Ammon's horn (tissue), 1 donor: ENCODE measurements around the gene DNAAF5.

Experiments used
- DNase-seq: peaks from one replicate; pipeline ENCODE4 v3.0.0-alpha.2; 2016; ENCODE audit warnings: low spot score

The DNAAF5 gene

DNA sequence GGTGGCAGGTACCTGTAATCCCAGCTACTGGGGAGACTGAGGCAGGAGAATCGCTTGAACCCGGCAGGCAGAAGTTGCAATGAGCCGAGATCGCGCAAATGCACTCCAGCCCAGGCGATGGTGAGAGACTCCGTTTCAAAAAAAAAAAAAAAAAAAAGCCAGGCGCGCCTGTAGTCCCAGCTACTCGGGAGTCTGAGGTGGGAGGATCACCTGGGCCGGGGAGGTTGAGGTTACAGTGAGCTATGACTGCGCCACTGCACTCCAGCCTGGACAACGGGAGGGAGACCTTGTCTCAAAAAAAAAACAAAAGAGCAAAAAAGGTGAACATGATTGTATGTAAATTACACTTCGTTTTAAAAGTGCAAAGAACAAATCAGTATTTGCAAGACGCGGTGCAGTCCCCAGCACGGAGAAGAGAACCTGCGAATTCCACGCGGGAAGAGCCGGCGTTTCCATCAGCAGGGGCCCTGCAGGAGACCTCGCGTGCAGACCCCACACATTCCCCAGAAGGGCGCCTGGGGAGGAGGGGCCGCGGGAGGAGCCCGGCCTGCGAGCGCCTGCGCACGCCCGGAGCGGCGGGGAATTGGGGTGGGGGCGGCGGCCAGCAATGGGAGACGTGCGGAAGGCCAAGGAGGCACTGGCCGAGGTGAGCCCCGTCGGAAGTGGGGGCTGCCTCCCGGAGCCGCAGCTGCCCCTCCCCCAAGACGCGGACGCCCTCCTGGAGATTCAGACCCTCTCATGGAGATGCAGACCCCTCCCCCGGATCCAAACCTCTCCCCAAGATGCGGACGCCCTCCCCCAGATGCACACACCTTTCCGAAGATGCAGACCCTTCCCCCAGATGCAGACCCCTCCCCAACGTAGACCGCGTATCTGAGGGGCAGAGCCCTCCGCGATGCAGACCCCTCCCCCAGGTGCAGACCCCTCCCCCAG is 89.1 kb downstream of the DNAAF5 start:
- no peak for DNase-seq

DNA sequence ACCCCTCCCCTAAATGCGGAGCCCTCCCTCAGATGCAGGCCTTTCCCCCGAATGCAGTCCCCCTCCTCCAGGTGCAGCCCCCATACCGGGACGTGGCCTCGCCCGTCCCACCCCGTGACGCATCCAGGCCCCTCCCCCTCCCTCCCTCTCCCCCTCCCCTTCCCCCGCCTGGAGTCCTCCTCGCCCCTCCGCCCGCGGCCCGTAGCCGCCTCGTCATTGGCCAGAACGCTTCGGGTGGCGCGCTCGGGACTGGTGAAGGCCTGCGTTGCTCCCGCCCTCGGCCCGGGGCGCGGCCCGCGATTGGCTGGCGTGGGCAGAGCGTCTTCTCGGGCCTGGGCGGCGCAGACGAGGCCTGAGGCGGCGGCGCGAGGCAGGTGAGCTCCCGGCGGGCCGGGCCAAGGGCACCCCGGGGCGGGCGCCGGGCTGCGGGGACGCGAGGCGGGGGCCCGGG is 89.8 kb downstream of the DNAAF5 start:
- peak; percentile 98 for DNase-seq

DNA sequence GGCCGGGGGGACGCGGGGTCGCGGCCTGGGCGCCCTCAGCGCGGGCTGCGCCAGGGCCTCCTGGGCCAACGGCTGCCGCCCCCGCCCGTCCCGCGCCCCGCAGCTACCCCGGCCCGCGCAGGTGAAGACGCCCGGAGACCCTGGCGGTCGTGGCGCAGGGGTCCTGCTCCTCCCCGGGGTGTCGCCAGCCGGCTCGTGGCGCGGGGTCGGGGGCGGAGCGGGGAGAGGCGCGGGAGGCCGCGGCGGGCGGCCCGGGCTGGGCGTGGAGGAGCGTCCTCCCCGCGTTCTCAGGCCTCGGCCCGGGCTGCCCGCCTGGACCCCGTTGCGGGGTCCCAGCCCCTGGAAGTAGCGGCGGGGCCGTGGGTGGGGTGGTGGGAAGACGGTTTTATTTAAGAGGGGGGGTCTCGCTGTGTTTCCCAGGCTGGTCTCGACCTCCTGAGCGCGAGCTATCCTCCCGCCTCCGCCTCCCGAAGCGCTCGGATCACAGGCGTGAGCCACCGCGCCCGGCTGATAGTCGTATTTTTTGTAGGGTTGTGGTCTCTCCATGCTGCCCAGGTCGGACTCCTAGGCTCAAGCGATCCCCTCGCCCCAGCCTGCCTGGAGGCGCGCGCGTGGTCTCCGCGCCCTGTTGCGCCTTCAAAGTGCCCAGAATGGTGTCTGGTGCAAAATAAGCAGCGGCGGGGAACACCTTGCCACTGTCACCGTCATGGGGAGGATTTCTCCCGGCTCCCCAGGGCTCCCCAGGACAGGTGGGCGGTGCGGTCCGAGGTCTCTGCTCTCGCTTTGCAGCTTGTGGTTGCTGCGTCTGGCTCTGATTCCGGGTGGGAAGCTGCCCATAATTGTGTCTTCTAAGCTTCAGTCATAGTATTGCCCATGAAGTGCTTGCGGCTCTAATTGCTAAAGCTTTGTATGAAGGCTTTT is 90.5 kb downstream of the DNAAF5 start:
- DNase-seq: no peak

GRCh38 chr7:818031-818699 is 91.7 kb downstream of the DNAAF5 start:
- no peak for DNase-seq

DNA sequence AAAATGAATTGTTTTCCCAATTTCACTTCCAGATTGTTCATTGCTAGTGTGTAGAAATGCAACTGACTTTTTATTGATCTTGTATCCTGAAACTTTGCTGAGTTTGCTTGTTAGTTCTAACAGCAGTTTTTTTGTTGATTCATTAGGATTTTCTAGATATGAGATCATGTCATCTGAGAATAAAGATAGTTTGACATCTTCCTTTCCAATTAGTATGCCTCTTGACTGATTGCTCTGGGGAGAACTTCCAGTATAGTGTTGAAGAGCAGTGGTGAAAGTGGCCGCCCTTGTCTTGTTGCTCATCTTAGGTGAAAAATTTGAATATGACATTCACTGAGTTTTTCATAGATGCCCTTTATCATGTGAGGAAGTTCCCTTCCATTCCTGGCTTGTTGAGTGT is 93.8 kb downstream of the DNAAF5 start:
- DNase-seq: no peak

DNA sequence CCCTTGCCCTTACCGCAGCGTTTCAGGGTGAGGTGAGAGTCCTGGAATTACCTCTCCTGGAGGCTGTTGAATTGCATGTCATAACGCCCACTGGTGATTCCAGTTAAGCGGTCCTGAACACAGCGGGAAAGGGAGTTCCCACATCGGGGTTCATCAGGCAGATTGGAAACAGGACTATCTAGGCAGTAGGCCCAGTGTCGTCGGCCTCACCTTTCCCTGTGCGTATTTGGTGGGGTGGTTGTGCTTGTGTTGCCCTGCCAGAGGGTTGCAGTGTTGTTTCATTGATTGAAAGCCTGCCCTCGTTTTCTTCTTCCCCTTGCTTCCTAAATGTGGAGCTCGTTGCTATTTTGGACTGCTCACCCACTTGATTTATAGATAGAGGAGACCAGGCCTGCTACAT is 95.2 kb downstream of the DNAAF5 start:
- no peak for DNase-seq

- no peak for DNase-seq
These were observed 96.3 kb downstream of the DNAAF5 start for GRCh38 chr7:822692-823276.

DNA sequence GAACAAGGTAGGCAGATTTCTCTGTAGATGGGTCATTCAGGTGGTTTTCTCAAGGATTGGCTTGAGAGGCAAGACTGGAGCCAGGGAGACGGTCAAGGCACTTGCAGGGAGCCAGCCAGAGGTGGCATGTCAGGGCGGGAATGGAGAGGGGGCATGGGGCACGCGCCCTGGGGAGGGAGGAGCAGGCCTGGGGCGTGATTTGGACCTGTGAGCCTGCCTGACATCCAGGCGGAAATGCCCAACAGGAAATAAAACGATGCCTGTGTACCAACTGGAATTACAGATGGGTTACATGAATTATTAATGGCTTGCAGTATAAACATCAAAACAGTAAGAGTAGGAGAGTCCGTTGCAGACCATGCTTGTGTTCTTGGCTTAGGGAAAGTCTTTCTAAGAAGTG is 97.2 kb downstream of the DNAAF5 start:
- DNase-seq: no peak

DNA sequence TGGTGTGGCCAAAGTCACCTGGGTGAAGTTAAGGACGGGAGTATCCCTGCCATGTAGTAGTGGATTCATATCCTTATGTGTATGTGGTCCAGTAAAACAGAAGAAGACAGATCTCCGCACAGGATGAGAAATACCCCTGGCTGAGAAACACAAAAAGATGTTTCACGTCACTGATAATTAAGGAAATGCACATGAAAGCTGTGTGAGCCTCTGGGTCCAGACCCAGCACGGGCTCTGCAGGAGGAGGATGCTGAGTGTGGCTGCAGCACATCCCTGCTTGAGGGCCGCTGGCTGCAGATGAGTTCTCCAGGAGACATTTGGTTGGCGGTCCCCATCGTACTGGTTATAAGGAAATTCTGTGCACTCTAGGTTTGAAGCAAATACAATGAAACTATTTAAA is 97.6 kb downstream of the DNAAF5 start:
- no peak for DNase-seq

- no peak for DNase-seq
These were observed 98.2 kb downstream of the DNAAF5 start for GRCh38 chr7:824664-825063.

DNA sequence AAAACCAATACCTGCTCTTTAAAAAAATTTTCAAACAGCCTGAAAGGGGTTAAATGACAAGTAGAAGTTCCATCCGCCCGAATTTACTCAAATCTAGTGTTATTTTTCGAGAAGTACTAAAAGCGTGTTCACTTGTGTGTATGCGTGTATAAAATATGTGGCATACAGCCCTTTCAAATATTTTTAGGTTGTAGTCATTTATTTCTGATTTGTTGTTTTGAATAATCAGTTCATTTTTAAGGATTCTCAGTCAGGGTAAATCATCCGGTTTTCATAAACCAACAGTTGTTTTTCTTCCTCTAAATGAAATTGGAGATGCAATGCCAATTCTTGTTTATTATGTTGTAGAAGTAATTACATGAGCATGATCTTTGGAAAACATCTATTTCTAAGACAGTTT is 98.9 kb downstream of the DNAAF5 start:
- DNase-seq: no peak

DNA sequence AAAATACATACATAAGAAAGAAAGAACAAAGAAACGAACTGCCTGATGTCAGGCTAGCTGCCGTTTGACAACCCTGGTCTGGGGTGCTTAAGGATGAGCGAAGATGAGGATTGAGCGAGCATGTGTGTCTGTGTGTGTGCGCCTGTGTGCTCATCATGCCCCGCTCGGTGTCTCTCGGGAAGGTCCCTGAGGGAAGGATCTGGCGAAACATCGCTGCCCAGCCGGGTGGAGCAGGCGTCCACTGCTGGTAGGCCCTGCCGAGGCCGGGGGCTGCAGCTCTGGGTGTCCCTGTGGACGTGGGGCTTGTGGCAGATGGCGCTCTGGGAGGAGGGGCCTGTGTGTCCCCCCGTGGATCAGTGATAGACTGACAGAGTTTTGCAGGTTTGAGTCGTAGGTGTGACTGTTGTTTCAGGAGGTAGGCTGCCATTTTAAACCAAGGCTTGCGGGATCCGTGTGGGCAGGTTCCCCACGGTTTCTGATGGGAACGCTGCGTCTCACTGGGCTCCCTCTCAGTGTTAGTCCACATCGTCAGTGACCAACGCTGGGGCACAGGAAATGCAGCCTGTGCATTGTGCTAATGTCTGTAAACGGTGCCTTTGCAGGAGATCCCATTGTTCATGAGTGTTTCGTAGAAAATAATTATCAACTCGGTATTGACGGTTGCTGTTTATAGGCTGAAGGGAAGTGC is 99.9 kb downstream of the DNAAF5 start:
- no peak for DNase-seq

DNA sequence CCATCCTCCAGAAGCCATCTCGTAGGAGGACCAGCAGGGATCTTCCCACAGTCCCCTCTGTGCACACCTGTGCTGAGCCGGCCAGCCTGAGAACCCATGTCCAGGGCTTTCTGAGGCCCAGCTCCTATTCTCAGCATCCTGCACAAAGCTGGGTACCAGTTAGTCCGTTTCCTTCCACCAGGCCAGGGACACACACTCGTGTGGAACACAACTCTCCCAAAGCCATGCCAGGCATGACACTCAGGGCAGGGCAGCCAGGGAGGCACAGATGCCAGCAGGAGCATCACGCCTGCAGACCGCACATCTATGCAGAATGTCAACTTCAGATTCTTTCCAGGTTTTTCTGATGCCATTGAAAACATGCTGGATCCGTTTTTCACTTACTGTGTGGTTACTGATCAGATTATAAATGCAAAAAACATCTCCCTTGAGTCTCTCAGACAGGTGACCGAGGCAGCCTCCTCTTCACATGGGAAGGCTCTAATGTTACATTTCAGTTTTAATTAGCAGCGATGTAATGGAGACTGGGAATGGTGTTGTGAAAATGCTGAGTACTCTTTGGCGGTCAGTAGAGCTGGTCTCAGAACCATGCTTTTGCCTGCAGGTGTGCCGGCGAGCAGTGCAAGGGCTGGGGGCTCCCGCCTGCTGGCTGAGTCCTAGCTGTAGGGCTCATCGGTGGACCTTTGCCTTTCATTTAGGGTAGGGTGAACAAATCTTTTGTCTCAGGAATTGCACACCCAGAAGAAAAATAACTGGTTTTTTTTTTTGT is 102.5 kb downstream of the DNAAF5 start:
- DNase-seq: no peak

GRCh38 chr7:830069-830468 is 103.6 kb downstream of the DNAAF5 start:
- DNase-seq: no peak

DNA sequence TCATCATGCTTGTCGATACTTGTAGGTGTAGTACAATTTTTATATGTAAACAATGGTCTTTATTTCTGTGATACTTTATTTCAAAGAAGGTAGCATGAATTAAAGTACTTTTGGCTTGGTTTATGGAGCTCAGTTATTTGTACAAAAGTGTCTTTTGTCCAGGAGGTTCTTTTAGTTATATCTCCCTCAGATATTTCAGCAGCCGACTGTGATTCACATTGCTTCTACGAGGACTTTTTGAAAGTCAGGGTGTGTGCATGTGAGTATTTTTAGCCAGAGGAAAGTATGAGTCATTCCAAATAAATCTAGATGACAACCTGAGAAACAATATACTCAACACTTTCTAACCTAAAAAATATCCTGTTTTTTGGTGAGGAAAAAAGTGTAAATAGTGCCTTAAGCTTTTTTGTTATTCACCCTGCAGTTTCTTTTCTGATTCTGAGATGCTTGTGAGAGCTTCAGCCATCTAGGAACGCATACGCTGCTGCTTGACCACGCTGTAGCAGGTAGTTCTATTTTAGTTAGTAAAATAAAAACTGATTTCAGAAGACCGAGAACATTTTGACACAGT is 105.2 kb downstream of the DNAAF5 start:
- no peak for DNase-seq

DNA sequence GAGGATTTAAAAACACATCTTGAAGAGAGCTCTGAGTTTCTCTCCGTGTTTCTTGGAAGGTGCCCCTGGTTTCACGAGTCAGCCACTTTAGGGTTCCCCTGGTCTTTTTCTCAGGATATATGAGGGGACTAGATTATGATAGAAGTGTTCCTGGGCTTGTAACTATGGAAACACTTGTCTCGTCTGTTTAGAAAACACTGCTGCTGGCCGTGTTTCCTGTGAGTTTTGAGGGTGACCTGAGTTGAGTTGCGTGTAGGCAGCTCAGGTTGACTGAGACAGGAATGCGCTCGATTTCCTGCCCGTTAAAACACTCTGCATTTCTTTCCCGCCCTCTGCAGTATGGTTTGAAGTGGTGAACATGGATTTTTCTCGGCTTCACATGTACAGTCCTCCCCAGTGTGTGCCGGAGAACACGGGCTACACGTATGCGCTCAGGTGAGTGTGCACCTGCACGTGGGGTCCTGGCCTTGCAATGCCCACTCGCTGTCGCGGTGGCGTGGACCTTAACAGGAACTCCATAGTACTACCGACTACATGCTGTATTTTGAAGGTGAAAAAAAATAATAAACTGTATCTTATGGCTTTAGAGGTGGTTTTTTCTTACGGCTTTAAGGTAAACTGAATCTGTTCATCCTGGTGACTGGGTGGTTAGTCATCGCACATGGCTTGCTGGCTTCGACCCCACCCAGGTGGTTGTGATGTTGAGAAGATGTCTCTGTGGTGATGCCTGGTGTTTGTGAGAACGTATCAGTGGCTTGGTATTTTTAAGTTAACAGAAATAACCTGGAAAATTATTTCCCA is 105.9 kb downstream of the DNAAF5 start, which contains the start of gene SUN1:
SUN1 (plus strand) TSS at position 310 of the 801 bp plus-strand sequence; CDS start at position 359, 49 bp downstream.
- no peak for DNase-seq

GRCh38 chr7:832968-833424 is 106.5 kb downstream of the DNAAF5 start:
- DNase-seq: no peak

DNA sequence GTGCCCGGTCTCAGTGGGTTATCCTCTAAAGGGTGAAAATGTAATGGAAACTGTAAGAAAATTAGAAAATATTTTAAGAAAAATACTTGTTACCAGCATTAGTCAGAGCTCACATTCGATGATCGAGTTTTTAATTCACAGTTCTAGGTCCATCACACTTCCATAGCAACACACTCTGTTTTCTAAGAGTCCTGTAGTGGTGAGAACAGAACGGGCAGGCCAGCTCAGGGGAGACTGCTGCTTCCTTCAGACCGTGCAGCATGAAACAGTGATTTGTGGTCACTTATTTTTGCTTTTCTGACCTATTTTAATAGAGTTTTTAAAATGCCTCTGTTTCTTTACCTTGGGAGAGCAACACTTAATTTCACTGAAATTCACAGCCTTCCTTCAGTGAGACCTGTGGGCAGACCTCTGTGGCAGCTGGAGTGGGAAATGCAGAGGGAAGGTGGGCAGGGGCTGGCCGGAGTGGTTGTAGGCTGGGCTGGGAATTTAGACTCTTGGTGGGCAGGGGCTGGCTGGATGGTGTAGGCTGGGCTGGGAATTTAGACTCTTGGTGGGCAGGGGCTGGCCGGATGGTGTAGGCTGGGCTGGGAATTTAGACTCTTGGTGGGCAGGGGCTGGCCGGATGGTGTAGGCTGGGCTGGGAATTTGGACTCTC is 107.2 kb downstream of the DNAAF5 start:
- DNase-seq: no peak
